ENCODE results near the gene TNS1. TPM values are rescaled to one million over a fixed set of nuclear protein-coding genes. Genes with fewer than 3 reads are reported as not detected.

TNS1 gene
- total and polyA plus RNA-seq, 9 of the 15 experiments (the other 6 are each of a cell fraction or from before 2014, with no cell fraction given), result 0.13 to 2.7 (median 0.77) TPM

DNA sequence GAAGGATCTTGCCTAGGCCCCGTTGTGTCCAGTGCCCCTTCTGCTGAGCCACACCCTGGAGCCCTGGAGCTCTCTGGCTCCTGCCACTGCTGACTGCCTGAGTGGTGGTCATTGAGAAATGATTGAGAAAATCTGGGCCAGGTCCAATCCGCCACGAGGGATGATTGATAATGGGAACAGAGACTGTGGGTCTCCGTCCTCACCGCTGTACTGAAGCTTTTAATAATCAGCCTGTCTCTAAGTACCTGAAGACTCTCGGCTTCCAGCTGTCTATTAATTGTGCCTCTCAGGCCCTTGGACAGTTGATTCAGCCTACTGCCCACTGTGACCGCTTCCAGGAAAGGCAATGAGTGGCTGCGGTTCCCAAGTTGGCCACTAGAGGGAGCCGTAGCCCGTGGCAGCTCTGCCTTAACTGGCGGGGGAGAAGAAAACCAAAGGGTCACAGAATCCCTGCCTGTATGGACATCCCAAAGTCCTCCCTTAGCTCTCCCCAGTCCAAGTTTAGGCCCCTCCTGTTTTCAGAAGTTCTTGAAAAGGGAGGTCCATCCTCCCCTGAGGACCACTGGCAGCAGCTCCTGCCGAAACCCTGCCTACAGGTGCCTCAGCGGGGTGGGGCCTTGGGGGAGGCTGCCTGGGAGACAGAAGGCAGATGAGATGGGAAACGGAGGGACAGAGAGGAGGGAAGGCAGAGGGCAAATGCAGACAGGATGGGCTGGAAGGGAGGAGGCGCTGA lies 213.6 kb downstream of the TNS1 start:
- POLR2A ChIA-PET, result interaction anchor here (0.7 to 0.8 kb wide), 2 partner anchors 39 to 567 kb away, joined by 3 read pairs; partner anchors contain the start of gene CATIP
- 30% methylated on average over 7 of the region's 15 CpGs for WGBS (ENCODE audit: insufficient coverage, low coverage, missing lambda C conversion rate)
- TF ChIP-seq ZNF224 (CRISPR knock-in tag; IDR thresholded peaks at IDR 0.05) (no peak), ARID2 (IDR thresholded peaks at IDR 0.05) (peak; percentile 59; the same call in 1 of the 2 replicates), CXXC5 (CRISPR knock-in tag; IDR thresholded peaks at IDR 0.05) (no peak), RAD21 (CRISPR knock-in tag; conservative IDR thresholded peaks at IDR 0.05 in 1 of 2, IDR thresholded peaks at IDR 0.05 in 1 of 2) (peak; percentile 79 to 89), SMC3 (conservative IDR thresholded peaks at IDR 0.05; ENCODE audit: insufficient read depth, low read depth, low read length) (peak; percentile 77), RCOR1 (IDR thresholded peaks at IDR 0.05; ENCODE audit: borderline replicate concordance in 1 of 2, low read depth in 2 of 2, low read length in 2 of 2) (peak in 1 of 2 experiments; percentile 28; a peak in 1 of 4 replicates), KLF16 (IDR thresholded peaks at IDR 0.05) (0 out of 2 replicates have a peak, but pooled peaks have one; percentile 21)
- TF ChIP-seq, protein P1, sequence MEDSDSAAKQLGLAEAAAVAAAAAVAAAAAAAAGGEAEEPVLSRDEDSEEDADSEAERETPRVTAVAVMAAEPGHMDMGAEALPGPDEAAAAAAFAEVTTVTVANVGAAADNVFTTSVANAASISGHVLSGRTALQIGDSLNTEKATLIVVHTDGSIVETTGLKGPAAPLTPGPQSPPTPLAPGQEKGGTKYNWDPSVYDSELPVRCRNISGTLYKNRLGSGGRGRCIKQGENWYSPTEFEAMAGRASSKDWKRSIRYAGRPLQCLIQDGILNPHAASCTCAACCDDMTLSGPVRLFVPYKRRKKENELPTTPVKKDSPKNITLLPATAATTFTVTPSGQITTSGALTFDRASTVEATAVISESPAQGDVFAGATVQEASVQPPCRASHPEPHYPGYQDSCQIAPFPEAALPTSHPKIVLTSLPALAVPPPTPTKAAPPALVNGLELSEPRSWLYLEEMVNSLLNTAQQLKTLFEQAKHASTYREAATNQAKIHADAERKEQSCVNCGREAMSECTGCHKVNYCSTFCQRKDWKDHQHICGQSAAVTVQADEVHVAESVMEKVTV (CRISPR knock-in tag; IDR thresholded peaks at IDR 0.05), result peak; percentile 80
- TF ChIP-seq, protein P2, sequence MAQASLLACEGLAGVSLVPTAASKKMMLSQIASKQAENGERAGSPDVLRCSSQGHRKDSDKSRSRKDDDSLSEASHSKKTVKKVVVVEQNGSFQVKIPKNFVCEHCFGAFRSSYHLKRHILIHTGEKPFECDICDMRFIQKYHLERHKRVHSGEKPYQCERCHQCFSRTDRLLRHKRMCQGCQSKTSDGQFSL (CRISPR knock-in tag; IDR thresholded peaks at IDR 0.05), result no peak
- TF ChIP-seq, protein P2 (tag; IDR thresholded peaks at IDR 0.05), result no peak
- TF ChIP-seq, protein P3, sequence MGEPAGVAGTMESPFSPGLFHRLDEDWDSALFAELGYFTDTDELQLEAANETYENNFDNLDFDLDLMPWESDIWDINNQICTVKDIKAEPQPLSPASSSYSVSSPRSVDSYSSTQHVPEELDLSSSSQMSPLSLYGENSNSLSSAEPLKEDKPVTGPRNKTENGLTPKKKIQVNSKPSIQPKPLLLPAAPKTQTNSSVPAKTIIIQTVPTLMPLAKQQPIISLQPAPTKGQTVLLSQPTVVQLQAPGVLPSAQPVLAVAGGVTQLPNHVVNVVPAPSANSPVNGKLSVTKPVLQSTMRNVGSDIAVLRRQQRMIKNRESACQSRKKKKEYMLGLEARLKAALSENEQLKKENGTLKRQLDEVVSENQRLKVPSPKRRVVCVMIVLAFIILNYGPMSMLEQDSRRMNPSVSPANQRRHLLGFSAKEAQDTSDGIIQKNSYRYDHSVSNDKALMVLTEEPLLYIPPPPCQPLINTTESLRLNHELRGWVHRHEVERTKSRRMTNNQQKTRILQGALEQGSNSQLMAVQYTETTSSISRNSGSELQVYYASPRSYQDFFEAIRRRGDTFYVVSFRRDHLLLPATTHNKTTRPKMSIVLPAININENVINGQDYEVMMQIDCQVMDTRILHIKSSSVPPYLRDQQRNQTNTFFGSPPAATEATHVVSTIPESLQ (CRISPR knock-in tag; IDR thresholded peaks at IDR 0.05), result no peak
- TF ChIP-seq, protein P4, sequence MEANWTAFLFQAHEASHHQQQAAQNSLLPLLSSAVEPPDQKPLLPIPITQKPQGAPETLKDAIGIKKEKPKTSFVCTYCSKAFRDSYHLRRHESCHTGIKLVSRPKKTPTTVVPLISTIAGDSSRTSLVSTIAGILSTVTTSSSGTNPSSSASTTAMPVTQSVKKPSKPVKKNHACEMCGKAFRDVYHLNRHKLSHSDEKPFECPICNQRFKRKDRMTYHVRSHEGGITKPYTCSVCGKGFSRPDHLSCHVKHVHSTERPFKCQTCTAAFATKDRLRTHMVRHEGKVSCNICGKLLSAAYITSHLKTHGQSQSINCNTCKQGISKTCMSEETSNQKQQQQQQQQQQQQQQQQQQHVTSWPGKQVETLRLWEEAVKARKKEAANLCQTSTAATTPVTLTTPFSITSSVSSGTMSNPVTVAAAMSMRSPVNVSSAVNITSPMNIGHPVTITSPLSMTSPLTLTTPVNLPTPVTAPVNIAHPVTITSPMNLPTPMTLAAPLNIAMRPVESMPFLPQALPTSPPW (CRISPR knock-in tag; IDR thresholded peaks at IDR 0.05), result peak; percentile 24; the same call in 1 of the 2 replicates

More for the DNA sequence above, 213.6 kb downstream of the TNS1 start:
- H3K27me3 ChIP-seq (ENCODE audit: control insufficient read depth in 2 of 2, insufficient read depth in 2 of 2, low read length in 2 of 2), result no peaks in the 10 kb centered on the region
- H2AFZ ChIP-seq (ENCODE audit: low read depth, low read length), result no peak overlapping the region
- H3K79me2 ChIP-seq (ENCODE audit: control insufficient read depth, insufficient read depth, low read length), result no peaks in the 10 kb centered on the region
- peak overlapping the region in 1 of 2 experiments; percentile 68; a peak in 1 of 4 replicates for H3K9ac ChIP-seq (ENCODE audit: insufficient read depth in 1 of 2, low read depth in 2 of 2, low read length in 2 of 2)
- no peaks in the 10 kb centered on the region for H3K36me3 ChIP-seq (ENCODE audit: control insufficient read depth, insufficient read depth, low read length)
- CTCF ChIA-PET (ENCODE audit: low intra/inter-chr PET ratio), result interaction anchor here (0.8 to 2.0 kb wide), 5 partner anchors 98 to 245 kb away, joined by 3 to 13 read pairs (median 4); no protein-coding TSS in a partner anchor
- BruUV-seq (replicated peaks), result no TSS peak
- peaks cover 3 to 5% of the 10 kb centered on the region in 2 experiments; a peak in 4 of 5 replicates for H3K4me1 ChIP-seq (replicated peaks in 1 of 2; ENCODE audit: control insufficient read depth in 2 of 2, insufficient read depth in 2 of 2, low read length in 2 of 2)
- no peak overlapping the region for H3K27ac ChIP-seq (ENCODE audit: extremely low read depth, low read depth, low read length)
- peak overlapping the region; percentile 49; the same call in 1 of the 2 replicates for H3K4me2 ChIP-seq (ENCODE audit: insufficient read depth, low read length)
- in situ Hi-C loops (cut with MboI), result loop anchor here (5.0 kb wide), 1 partner anchor 198 kb away; no protein-coding TSS in a partner anchor
- ATAC-seq, result peak; percentile 84
- no peaks in the 10 kb centered on the region; the same call in 1 of the 2 replicates for H4K20me1 ChIP-seq (replicated peaks; ENCODE audit: control insufficient read depth, insufficient read depth, low read length)
- no peak overlapping the region for H3K4me3 ChIP-seq
- H3K9me3 ChIP-seq (replicated peaks; ENCODE audit: control insufficient read depth, insufficient read depth, low read depth, low read length), result no peaks in the 10 kb centered on the region
- peak; percentile 58 to 67 (median 64) for DNase-seq (ENCODE audit: extremely low read depth in 1 of 4, low spot score in 3 of 4)
- FAIRE-seq, result peak; percentile 62
- intact Hi-C loops (cut with micrococcal nuclease), result loop anchor here (1.0 to 10.0 kb wide), 2 partner anchors 97 to 276 kb away; partner anchors contain the start of gene RUFY4
- no peaks in the 10 kb centered on the region for H3K9me1 ChIP-seq (ENCODE audit: control insufficient read depth, insufficient read depth, low read length)

Data from K562 (cell line).